GM12878 (cell line): Measurements from ENCODE around the gene CT45A1. TPM values are rescaled to one million over a fixed set of nuclear protein-coding genes. Genes with fewer than 3 reads are reported as not detected.
"Not testable (repeated sequence)": the region's sequence is repeated elsewhere in the genome, so short reads cannot be mapped to it uniquely, and the experiment has no call there.

Experiments used
- ATAC-seq: fragments of 200-7000 bp; cut with Tn5 transposase; 3 replicates; pipeline ENCODE4 v1.9.1; 2020; ENCODE audit warnings: mild to moderate bottlenecking, moderate library complexity
- BruUV-seq: library from RNA; stranded (reverse); fragments of 400-500 nt; replicated peaks from 2 replicates; lab custom pipeline; 2021; lab: Mats Ljungman, UMichigan
- CTCF ChIA-PET: fragments of 300-600 bp; sonication (Branson Sonifier 250); formaldehyde crosslinking; extraction: SDS; loops from one replicate; lab custom pipeline; 2021; ENCODE audit warnings: inconsistent platforms; lab: Yijun Ruan, JAX
- POLR2A ChIA-PET: fragments of 350-600 bp; formaldehyde crosslinking; extraction: SDS; loops from one replicate; lab custom pipeline; 2021; ENCODE audit warnings: inconsistent platforms; lab: Charles Lee
- RAD21 ChIA-PET: fragments of 300-600 bp; sonication (Branson Sonifier 250); formaldehyde crosslinking; loops from one replicate; lab custom pipeline; 2023; ENCODE audit warnings: antibody characterized with exemption; ENCODE audit not compliant: unreplicated experiment; lab: Charles Lee
- SMC1A ChIA-PET: fragments of 300-600 bp; sonication (Branson Sonifier 250); formaldehyde crosslinking; loops from one replicate; lab custom pipeline; 2023; ENCODE audit not compliant: unreplicated experiment, uncharacterized antibody; lab: Charles Lee
- DNase-seq: peaks from one replicate; pipeline ENCODE4 v3.0.0-alpha.2; 2011; ENCODE audit warnings: low read depth, low spot score
- FAIRE-seq: peaks from 3 replicates; lab custom pipeline; 2011; peaks lifted over from hg19 to GRCh38; lab: Jason Lieb, UNC
- H2AFZ ChIP-seq: 2 replicates; pipeline ENCODE4 v1.6.0; 2011; ENCODE audit warnings: low read depth, low read length, control low read depth; ENCODE audit not compliant: control insufficient read depth
- H3K27ac ChIP-seq: 2 replicates; pipeline ENCODE4 v1.5.1; 2011; ENCODE audit warnings: control low read depth; ENCODE audit not compliant: control insufficient read depth, insufficient read depth
- H3K27me3 ChIP-seq, 2 experiments: replicated peaks in 1 of 2; 2 replicates each; pipeline versions ENCODE4 v1.6.0 to v1.6.1; 2011; ENCODE audit warnings: low read length in 1 of 2; ENCODE audit not compliant: control insufficient read depth in 2 of 2, insufficient read depth in 2 of 2
- H3K36me3 ChIP-seq, 2 experiments: 2 replicates each; pipeline ENCODE4 v1.5.1; 2011; ENCODE audit warnings: low read length in 1 of 2; ENCODE audit not compliant: control insufficient read depth in 2 of 2, insufficient read depth in 2 of 2
- H3K4me1 ChIP-seq: 2 replicates; pipeline ENCODE4 v1.6.1; 2011; ENCODE audit warnings: mild to moderate bottlenecking, low read length, moderate library complexity, mixed read lengths; ENCODE audit not compliant: control insufficient read depth, insufficient read depth
- H3K4me2 ChIP-seq: 2 replicates; pipeline ENCODE4 v1.6.0; 2011; ENCODE audit warnings: control low read depth; ENCODE audit not compliant: control insufficient read depth, insufficient read depth
- H3K4me3 ChIP-seq: fragments of 200-600 bp; sonication (generic); 2 replicates; pipeline ENCODE4 v1.5.1; 2016
- H3K79me2 ChIP-seq: 2 replicates; pipeline ENCODE4 v1.6.0; 2011; ENCODE audit warnings: low read length; ENCODE audit not compliant: control insufficient read depth, insufficient read depth
- H3K9ac ChIP-seq: 2 replicates; pipeline ENCODE4 v1.8.0; 2011; ENCODE audit warnings: low read length, control low read depth, mixed read lengths; ENCODE audit not compliant: control insufficient read depth, insufficient read depth
- H3K9me3 ChIP-seq: replicated peaks from 3 replicates; pipeline ENCODE4 v1.5.1; 2011; ENCODE audit warnings: mild to moderate bottlenecking, low read length; ENCODE audit not compliant: control insufficient read depth, insufficient read depth
- H4K20me1 ChIP-seq: 2 replicates; pipeline ENCODE4 v1.6.0; 2011; ENCODE audit not compliant: control insufficient read depth, insufficient read depth
- BACH1 ChIP-seq: fragments of 450-650 bp; IDR thresholded peaks from 2 replicates; pipeline ENCODE4 v1.6.1; 2017; ENCODE audit warnings: mild to moderate bottlenecking, borderline replicate concordance
- KAT2A ChIP-seq: conservative IDR thresholded peaks from 2 replicates; pipeline ENCODE4 v1.6.1; 2011; ENCODE audit warnings: low read depth, low read length; ENCODE audit not compliant: control insufficient read depth
- NR2C1 ChIP-seq: fragments of 450-650 bp; IDR thresholded peaks from 2 replicates; pipeline ENCODE4 v1.6.1; 2017; ENCODE audit warnings: antibody characterized with exemption, mild to moderate bottlenecking, moderate library complexity
- RAD21 ChIP-seq: IDR thresholded peaks from 2 replicates; pipeline ENCODE4 v1.6.1; 2011; ENCODE audit warnings: mild to moderate bottlenecking, low read depth, low read length, moderate library complexity; ENCODE audit not compliant: insufficient read depth
- SMC3 ChIP-seq: IDR thresholded peaks from 2 replicates; pipeline ENCODE4 v1.6.1; 2011; ENCODE audit warnings: low read length, improper control_type of control experiment, borderline replicate concordance
- WGBS: methylation state at CpG from one replicate; pipeline ENCODE4 v1.1.6; 2016; ENCODE audit warnings: low lambda C conversion rate; ENCODE audit not compliant: insufficient replicate concordance, insufficient coverage; ENCODE audit errors: missing lambda C conversion rate; 5-methylcytosine and 5-hydroxymethylcytosine counted together
- in situ Hi-C: fragments of 300-500 bp; cut with MboI; formaldehyde crosslinking; loops from 9 replicates; pipeline ENCODE4 v1.14.3; 2018; ENCODE audit warnings: mixed read lengths
- intact Hi-C: fragments of 100-400 bp; cut with micrococcal nuclease; formaldehyde crosslinking; loops from one replicate; pipeline ENCODE4 v1.14.2; 2022; ENCODE audit not compliant: unreplicated experiment
- polyA plus RNA-seq, 11 experiments: library from polyadenylated mRNA; depleted of rRNA in 4 of 11; unstranded in 6 of 11; stranded (reverse) in 5 of 11; fragments of >200 nt; fragmentation: Nextera tagmentation in 4 of 11; fragmentation: Illumina TruSeq in 1 of 11; extraction: Ambion mirVana in 4 of 11; extraction: Trizol in 1 of 11; gene quantifications; 1 replicate in 1 of 11; 2 replicates in 10 of 11; pipeline versions ENCODE4 v1.2.1 to v1.2.3, GENCODE V29; 2011 to 2016; ENCODE audit warnings: inconsistent platforms in 2 of 11, missing spikeins in 2 of 11, low read depth in 1 of 11
- total RNA-seq, 4 experiments: library from RNA; depleted of rRNA in 3 of 4; stranded (reverse); fragments of >200 nt in 3 of 4; fragmentation: Illumina TruSeq in 1 of 4; extraction: Trizol in 1 of 4; gene quantifications; 2 replicates each; pipeline versions ENCODE4 v1.2.1 to v1.2.3, GENCODE V29; 2013 to 2021
- TF ChIP-seq, protein P1 (sequence below), 3 experiments: IDR thresholded peaks in 2 of 3; conservative IDR thresholded peaks in 1 of 3; 2 replicates each; pipeline ENCODE4 v1.5.1; 2011; ENCODE audit warnings: low read depth in 3 of 3, low read length in 3 of 3, mild to moderate bottlenecking in 3 of 3, control low read depth in 2 of 3, moderate library complexity in 2 of 3, inconsistent platforms in 1 of 3, mixed read lengths in 1 of 3; ENCODE audit not compliant: control insufficient read depth in 2 of 3, insufficient read depth in 1 of 3; ENCODE audit errors: extremely low read depth in 1 of 3

The CT45A1 gene
- total and polyA plus RNA-seq, 10 of the 15 experiments (the other 5 are each of a cell fraction or from before 2014, with no cell fraction given) = 0.10 to 0.14 TPM; not detected in 8

DNA sequence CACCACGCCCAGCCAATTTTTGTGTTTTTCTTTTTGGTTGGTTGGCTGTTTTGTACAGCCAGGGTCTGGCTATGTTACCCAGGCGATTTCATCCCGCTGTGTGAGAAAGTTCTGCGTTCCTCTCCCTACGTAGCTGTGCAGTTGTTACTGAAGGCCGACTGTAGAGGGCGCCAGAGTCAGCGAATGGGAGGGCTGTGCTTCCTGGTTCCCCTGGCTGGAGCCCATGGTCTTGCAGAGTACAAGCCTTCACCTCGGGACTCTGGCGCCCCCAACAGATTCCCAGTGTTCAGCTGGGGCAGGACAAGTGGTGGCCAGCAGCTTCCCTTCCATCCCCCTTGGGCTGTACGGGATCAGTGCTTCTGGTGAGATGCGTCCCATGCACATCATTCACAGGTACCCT lies 5.6 kb upstream of the CT45A1 start:
- Histone ChIP-seq H3K79me2 (no peaks in the 10 kb centered on the region), H3K4me3 (no peak overlapping the region), H2AFZ (no peak overlapping the region), H3K4me1 (no peaks in the 10 kb centered on the region), H4K20me1 (no peaks in the 10 kb centered on the region), H3K9ac (no peak overlapping the region), H3K27ac (no peak overlapping the region), H3K36me3 (no peaks in the 10 kb centered on the region), H3K4me2 (no peak overlapping the region), H3K9me3 (no peaks in the 10 kb centered on the region), H3K27me3 (no peaks in the 10 kb centered on the region)
- BruUV-seq = no TSS peak
- SMC1A ChIA-PET = no interaction called here
- DNase-seq (no peak), ATAC-seq (peak; percentile 84), FAIRE-seq (no peak)
- CTCF ChIA-PET = interaction anchor here (0.8 to 2.4 kb wide), 4 partner anchors 75 to 224 kb away, joined by 3 to 10 read pairs (median 7); no protein-coding TSS in a partner anchor
- RAD21 ChIA-PET = interaction anchor here (1.2 kb wide), 1 partner anchor 59 kb away, joined by 3 read pairs; no protein-coding TSS in a partner anchor
- 49% methylated on average over 12 of the region's 12 CpGs for WGBS
- intact Hi-C loops (no loop called here), in situ Hi-C loops (no loop called here)
- POLR2A ChIA-PET = no interaction called here
- TF ChIP-seq BACH1 = no peak
- TF ChIP-seq, protein P1, sequence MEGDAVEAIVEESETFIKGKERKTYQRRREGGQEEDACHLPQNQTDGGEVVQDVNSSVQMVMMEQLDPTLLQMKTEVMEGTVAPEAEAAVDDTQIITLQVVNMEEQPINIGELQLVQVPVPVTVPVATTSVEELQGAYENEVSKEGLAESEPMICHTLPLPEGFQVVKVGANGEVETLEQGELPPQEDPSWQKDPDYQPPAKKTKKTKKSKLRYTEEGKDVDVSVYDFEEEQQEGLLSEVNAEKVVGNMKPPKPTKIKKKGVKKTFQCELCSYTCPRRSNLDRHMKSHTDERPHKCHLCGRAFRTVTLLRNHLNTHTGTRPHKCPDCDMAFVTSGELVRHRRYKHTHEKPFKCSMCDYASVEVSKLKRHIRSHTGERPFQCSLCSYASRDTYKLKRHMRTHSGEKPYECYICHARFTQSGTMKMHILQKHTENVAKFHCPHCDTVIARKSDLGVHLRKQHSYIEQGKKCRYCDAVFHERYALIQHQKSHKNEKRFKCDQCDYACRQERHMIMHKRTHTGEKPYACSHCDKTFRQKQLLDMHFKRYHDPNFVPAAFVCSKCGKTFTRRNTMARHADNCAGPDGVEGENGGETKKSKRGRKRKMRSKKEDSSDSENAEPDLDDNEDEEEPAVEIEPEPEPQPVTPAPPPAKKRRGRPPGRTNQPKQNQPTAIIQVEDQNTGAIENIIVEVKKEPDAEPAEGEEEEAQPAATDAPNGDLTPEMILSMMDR (IDR thresholded peaks at IDR 0.05 in 2 of 3, conservative IDR thresholded peaks at IDR 0.05 in 1 of 3; ENCODE audit: control insufficient read depth in 2 of 3, extremely low read depth in 1 of 3, insufficient read depth in 1 of 3, low read depth in 3 of 3, low read length in 3 of 3) = peak; percentile 54 to 63 (median 62); a peak in 5 of 6 replicates
- peak; percentile 40; the same call in 1 of the 2 replicates for TF ChIP-seq SMC3
- no peak for TF ChIP-seq KAT2A
- peak; percentile 50 for TF ChIP-seq RAD21

- H3K9ac ChIP-seq = no peak overlapping the region
- no peak for DNase-seq
- in situ Hi-C loops = no loop called here
- SMC1A ChIA-PET = no interaction called here
- ATAC-seq = no peak
- H4K20me1 ChIP-seq = no peaks in the 10 kb centered on the region
- H3K79me2 ChIP-seq = no peaks in the 10 kb centered on the region
- POLR2A ChIA-PET = no interaction called here
- H3K27ac ChIP-seq = no peak overlapping the region
- RAD21 ChIA-PET = no interaction called here
- 74% methylated on average over 20 of the region's 20 CpGs for WGBS
- no peak for TF ChIP-seq NR2C1
- TF ChIP-seq, all 136 proteins: peak for 0
- no peaks in the 10 kb centered on the region for H3K27me3 ChIP-seq
- CTCF ChIA-PET = no interaction called here
- intact Hi-C loops = no loop called here
- H3K4me3 ChIP-seq = no peak overlapping the region
- H3K4me1 ChIP-seq = no peaks in the 10 kb centered on the region
- H3K9me3 ChIP-seq = no peaks in the 10 kb centered on the region
- no peak overlapping the region for H2AFZ ChIP-seq
- H3K36me3 ChIP-seq = no peaks in the 10 kb centered on the region
- H3K4me2 ChIP-seq = no peak overlapping the region
- no peak for FAIRE-seq
- BruUV-seq = no TSS peak
These were observed 356 bp downstream of the CT45A1 start for GRCh38 chrX:135713795-135714194.

- intact Hi-C loops, CTCF ChIA-PET, BruUV-seq, H3K9me3 ChIP-seq, H3K79me2 ChIP-seq, FAIRE-seq, H3K9ac ChIP-seq, H4K20me1 ChIP-seq, DNase-seq, H3K4me1 ChIP-seq, H3K27me3 ChIP-seq, H3K27ac ChIP-seq, H2AFZ ChIP-seq, H3K36me3 ChIP-seq, RAD21 ChIA-PET, ATAC-seq, POLR2A ChIA-PET, H3K4me2 ChIP-seq, in situ Hi-C loops, H3K4me3 ChIP-seq: not testable (repeated sequence)
- 23% methylated on average over 5 of the region's 5 CpGs for WGBS
- SMC1A ChIA-PET = interaction anchor here (0.6 kb wide), 1 partner anchor 1214 kb away, joined by 3 read pairs; no protein-coding TSS in a partner anchor
These were observed 21.2 kb downstream of the CT45A1 start for GRCh38 chrX:135734666-135735065.
